T1000 (cell line): ENCODE data around the gene CLK1.
"Not testable (repeated sequence)": the region's sequence is repeated elsewhere in the genome, so short reads cannot be mapped to it uniquely, and the experiment has no call there.

ENCODE experiments used
- DNase-seq: peaks from one replicate; lab custom pipeline; 2025; ENCODE audit warnings: mixed read lengths; lab: John Stamatoyannopoulos, UW

CLK1 gene

GRCh38 chr2:200851398-200852248 lies 12.8 kb downstream of the CLK1 start:
- DNase-seq: no peak

- DNase-seq: no peak
Observed at GRCh38 chr2:200850512-200851256, 13.8 kb downstream of the CLK1 start.

- DNase-seq: no peak
Observed at GRCh38 chr2:200847939-200848338, 16.5 kb downstream of the CLK1 start.

GRCh38 chr2:200847269-200847668 lies 17.2 kb downstream of the CLK1 start:
- no peak for DNase-seq

- DNase-seq: no peak
Observed at GRCh38 chr2:200845669-200846325, 18.7 kb downstream of the CLK1 start.

- no peak for DNase-seq
Observed at GRCh38 chr2:200845194-200845593, 19.3 kb downstream of the CLK1 start.

GRCh38 chr2:200843993-200844948 lies 20.2 kb downstream of the CLK1 start:
- no peak for DNase-seq

GRCh38 chr2:200839513-200839912 lies 24.9 kb downstream of the CLK1 start:
- DNase-seq: no peak

GRCh38 chr2:200834701-200835100 lies 29.8 kb downstream of the CLK1 start:
- DNase-seq: no peak

GRCh38 chr2:200829258-200829655 lies 35.2 kb downstream of the CLK1 start:
- DNase-seq: no peak

- DNase-seq: no peak
Observed at GRCh38 chr2:200828572-200829257, 35.7 kb downstream of the CLK1 start.

GRCh38 chr2:200828104-200828503 lies 36.4 kb downstream of the CLK1 start:
- DNase-seq: no peak

GRCh38 chr2:200821686-200822245 lies 42.7 kb downstream of the CLK1 start:
- DNase-seq: no peak

- no peak for DNase-seq
Observed at GRCh38 chr2:200820573-200821234, 43.8 kb downstream of the CLK1 start.

- not testable (repeated sequence) for DNase-seq
Observed at GRCh38 chr2:200818732-200819131, 45.7 kb downstream of the CLK1 start.

GRCh38 chr2:200814917-200815316 lies 49.5 kb downstream of the CLK1 start:
- DNase-seq: no peak

- DNase-seq: no peak
Observed at GRCh38 chr2:200814276-200814815, 50.1 kb downstream of the CLK1 start.

GRCh38 chr2:200812122-200813022 lies 52.1 kb downstream of the CLK1 start:
- DNase-seq: peak; percentile 11
